Body of pancreas (tissue), 4 donors: ENCODE measurements around the gene CANT1. TPM values are rescaled to one million over a fixed set of nuclear protein-coding genes. Genes with fewer than 3 reads are reported as not detected.
A peak's percentile ranks its signal among the peaks of the same experiment; 100 is the strongest.

Experiments used
- ATAC-seq: fragments of 150-250 bp; one replicate; pipeline ENCODE4 v1.9.1; 2016
- DNase-seq, 4 donors: peaks; one replicate each; pipeline ENCODE4 v3.0.0-alpha.2; 2019
- H3K27ac ChIP-seq, 4 donors: fragments of 200-600 bp; sonication (generic); 1 replicate in 3 of 4; 2 replicates in 1 of 4; pipeline versions ENCODE4 v1.5.1 to v1.6.1; 2016 to 2019; ENCODE audit warnings: mild to moderate bottlenecking in 1 of 4, mixed read lengths in 1 of 4, moderate library complexity in 1 of 4
- H3K27me3 ChIP-seq, 2 donors: fragments of 200-600 bp; sonication (generic); one replicate each; pipeline ENCODE4 v1.6.0; 2016; ENCODE audit warnings: mild to moderate bottlenecking in 1 of 2
- H3K36me3 ChIP-seq, 2 donors: fragments of 200-600 bp; sonication (generic); replicated peaks in 1 of 2; 2 replicates each; pipeline ENCODE4 v1.5.1; 2016; ENCODE audit warnings: low read depth in 2 of 2; ENCODE audit not compliant: insufficient read depth in 1 of 2
- H3K4me1 ChIP-seq: fragments of 200-600 bp; sonication (generic); one replicate; pipeline ENCODE4 v1.6.0; 2016
- H3K4me3 ChIP-seq, 2 donors: fragments of 200-600 bp; sonication (generic); 1 replicate in 1 of 2; 2 replicates in 1 of 2; pipeline ENCODE4 v1.5.1; 2016 to 2019
- H3K9me3 ChIP-seq, 3 donors: fragments of 200-600 bp; sonication (generic); 1 replicate in 2 of 3; 2 replicates in 1 of 3; pipeline ENCODE4 v1.5.1; 2016
- POLR2A ChIP-seq, 3 donors: fragments of 450-650 bp; IDR thresholded peaks; one replicate each; pipeline ENCODE4 v1.6.1; 2016; ENCODE audit warnings: antibody characterized with exemption in 3 of 3, mild to moderate bottlenecking in 2 of 3
- WGBS, 2 donors: methylation state at CpG; one replicate each; pipeline ENCODE4 v1.1.5; 2017; 5-methylcytosine and 5-hydroxymethylcytosine counted together
- intact Hi-C: fragments of 100-400 bp; cut with DNase I; formaldehyde crosslinking; loops from one replicate; pipeline ENCODE4 v1.15.1; 2023
- total RNA-seq, 2 donors: library from RNA; depleted of rRNA; stranded (reverse); fragments of >200 nt; gene quantifications; one replicate each; pipeline ENCODE4 v1.1.0, GENCODE V29; 2016
- TF ChIP-seq, protein P1 (sequence below), 7 experiments: fragments of 450-650 bp in 4 of 7; fragments of 200-600 bp in 3 of 7; sonication (generic) in 3 of 7; IDR thresholded peaks; one replicate each; pipeline ENCODE4 v1.5.1; 2016 to 2019; ENCODE audit warnings: antibody characterized with exemption in 7 of 7

CANT1 gene
- 10 to 100 TPM; 12.5 to 17.5 TPM for total RNA-seq

GRCh38 chr17:79009397-79010303, at the start of gene CANT1:
TSS of gene CANT1 (minus strand) at chr17:79009764. CDS start at chr17:78997622, 12,142 bp downstream.
- H3K36me3 ChIP-seq, result no peaks in the 10 kb centered on the region

GRCh38 chr17:79057737-79058385, 48.3 kb upstream of the CANT1 start:
- DNase-seq, result no peak
- Histone ChIP-seq H3K27me3 (no peaks in the 10 kb centered on the region), H3K4me3 (no peak overlapping the region), H3K36me3 (no peaks in the 10 kb centered on the region), H3K9me3 (no peaks in the 10 kb centered on the region), H3K4me1 (no peaks in the 10 kb centered on the region), H3K27ac (no peak overlapping the region)
- TF ChIP-seq, protein P1, sequence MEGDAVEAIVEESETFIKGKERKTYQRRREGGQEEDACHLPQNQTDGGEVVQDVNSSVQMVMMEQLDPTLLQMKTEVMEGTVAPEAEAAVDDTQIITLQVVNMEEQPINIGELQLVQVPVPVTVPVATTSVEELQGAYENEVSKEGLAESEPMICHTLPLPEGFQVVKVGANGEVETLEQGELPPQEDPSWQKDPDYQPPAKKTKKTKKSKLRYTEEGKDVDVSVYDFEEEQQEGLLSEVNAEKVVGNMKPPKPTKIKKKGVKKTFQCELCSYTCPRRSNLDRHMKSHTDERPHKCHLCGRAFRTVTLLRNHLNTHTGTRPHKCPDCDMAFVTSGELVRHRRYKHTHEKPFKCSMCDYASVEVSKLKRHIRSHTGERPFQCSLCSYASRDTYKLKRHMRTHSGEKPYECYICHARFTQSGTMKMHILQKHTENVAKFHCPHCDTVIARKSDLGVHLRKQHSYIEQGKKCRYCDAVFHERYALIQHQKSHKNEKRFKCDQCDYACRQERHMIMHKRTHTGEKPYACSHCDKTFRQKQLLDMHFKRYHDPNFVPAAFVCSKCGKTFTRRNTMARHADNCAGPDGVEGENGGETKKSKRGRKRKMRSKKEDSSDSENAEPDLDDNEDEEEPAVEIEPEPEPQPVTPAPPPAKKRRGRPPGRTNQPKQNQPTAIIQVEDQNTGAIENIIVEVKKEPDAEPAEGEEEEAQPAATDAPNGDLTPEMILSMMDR (IDR thresholded peaks at IDR 0.05), result no peak
- no peak for TF ChIP-seq POLR2A (IDR thresholded peaks at IDR 0.05)
- ATAC-seq, result no peak
- WGBS, 2 donors, result 78 to 83% methylated on average over 10 of the region's 10 CpGs
- intact Hi-C loops, result no loop called here

More at GRCh38 chr17:79009397-79010303, at the start of gene CANT1:
- ATAC-seq, result peak; percentile 95
- 1% methylated on average over 52 to 68 of the region's 73 CpGs for WGBS, 2 donors
- peaks cover 49% of the 10 kb centered on the region for H3K4me1 ChIP-seq
- peak; percentile 37 to 70 (median 61) for TF ChIP-seq POLR2A (IDR thresholded peaks at IDR 0.05)
- TF ChIP-seq, protein P1 (IDR thresholded peaks at IDR 0.05), result no peak
- peak; percentile 84 to 86 (median 86) for DNase-seq
- H3K27me3 ChIP-seq, result no peaks in the 10 kb centered on the region
- no peaks in the 10 kb centered on the region for H3K9me3 ChIP-seq
- H3K27ac ChIP-seq, result peak within 1 kb of the TSS; percentile 85 to 90 (median 88)
- H3K4me3 ChIP-seq, result peak within 1 kb of the TSS; percentile 70 to 76
- intact Hi-C loops, result no loop called here

DNA sequence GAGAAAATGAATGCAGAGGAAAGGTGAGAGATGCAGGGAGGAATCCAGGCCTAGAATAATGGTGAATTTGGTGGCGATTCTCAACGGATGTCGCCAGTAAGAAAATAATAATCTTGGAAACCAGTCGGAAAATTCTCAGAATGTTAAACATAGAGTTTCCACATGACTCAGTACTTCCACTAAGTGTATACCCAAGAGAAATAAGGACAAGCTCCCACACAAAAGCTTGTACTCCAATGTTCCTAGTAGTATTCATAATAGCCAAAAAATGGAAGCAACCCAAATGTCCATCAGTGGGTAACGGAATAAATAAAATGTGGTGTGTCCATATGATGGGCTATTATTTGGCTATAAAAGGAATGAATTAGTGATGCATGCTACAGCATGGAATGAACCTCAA, 45.6 kb upstream of the CANT1 start:
- Histone ChIP-seq H3K9me3 (no peaks in the 10 kb centered on the region), H3K27me3 (no peaks in the 10 kb centered on the region), H3K27ac (no peak overlapping the region), H3K36me3 (no peaks in the 10 kb centered on the region), H3K4me3 (no peak overlapping the region), H3K4me1 (no peaks in the 10 kb centered on the region)
- intact Hi-C loops, result no loop called here
- ATAC-seq (no peak), DNase-seq (no peak)
- 70 to 75% methylated on average over 5 of the region's 5 CpGs for WGBS, 2 donors
- TF ChIP-seq POLR2A (IDR thresholded peaks at IDR 0.05), result no peak
- TF ChIP-seq, protein P1 (IDR thresholded peaks at IDR 0.05), result no peak

DNA sequence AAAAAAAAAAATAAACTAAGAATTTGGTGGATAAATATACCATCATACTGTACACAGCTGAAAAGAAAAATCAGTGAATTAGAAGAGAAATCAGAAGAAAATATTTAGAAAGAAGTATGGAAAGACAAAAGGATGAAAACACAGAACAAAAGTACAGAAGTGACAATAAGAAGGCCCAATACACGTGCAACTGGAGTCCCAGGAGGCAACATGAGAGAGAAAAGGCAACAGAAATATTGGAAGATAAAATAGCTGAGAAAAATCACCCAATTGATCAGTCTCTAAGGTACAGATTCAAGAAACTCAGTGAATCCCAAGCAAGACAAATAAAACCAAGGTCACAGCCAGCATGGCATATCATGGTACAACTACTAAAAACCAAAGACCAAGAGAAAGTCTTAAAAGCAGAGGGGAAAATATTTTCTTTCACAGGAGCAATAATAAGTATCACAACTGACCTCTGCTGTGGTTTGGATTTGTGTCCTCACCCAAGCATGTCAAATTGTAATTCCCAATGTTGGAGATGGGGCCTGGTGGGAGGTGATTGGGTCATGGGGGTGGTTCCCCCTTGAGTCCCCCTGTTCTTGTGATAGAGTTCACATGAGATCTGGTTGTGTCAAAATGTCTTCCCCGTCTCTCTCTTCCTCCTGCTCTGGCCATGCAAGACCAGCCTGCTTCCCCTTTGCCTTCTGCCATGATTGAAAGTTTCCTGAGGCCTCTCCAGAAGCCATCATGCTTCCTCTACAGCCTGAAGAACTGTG, 44.8 kb upstream of the CANT1 start:
- H3K36me3 ChIP-seq, result no peaks in the 10 kb centered on the region
- TF ChIP-seq, protein P1 (IDR thresholded peaks at IDR 0.05), result no peak
- TF ChIP-seq POLR2A (IDR thresholded peaks at IDR 0.05), result no peak
- DNase-seq, result no peak
- WGBS, 2 donors, result 44 to 83% methylated on average over 2 of the region's 2 CpGs
- intact Hi-C loops, result no loop called here
- no peak overlapping the region for H3K27ac ChIP-seq
- no peaks in the 10 kb centered on the region for H3K9me3 ChIP-seq
- no peak overlapping the region for H3K4me3 ChIP-seq
- no peak for ATAC-seq
- no peaks in the 10 kb centered on the region for H3K4me1 ChIP-seq
- H3K27me3 ChIP-seq, result no peaks in the 10 kb centered on the region
